ENCODE data around the gene MYL11.

Gene MYL11

DNA sequence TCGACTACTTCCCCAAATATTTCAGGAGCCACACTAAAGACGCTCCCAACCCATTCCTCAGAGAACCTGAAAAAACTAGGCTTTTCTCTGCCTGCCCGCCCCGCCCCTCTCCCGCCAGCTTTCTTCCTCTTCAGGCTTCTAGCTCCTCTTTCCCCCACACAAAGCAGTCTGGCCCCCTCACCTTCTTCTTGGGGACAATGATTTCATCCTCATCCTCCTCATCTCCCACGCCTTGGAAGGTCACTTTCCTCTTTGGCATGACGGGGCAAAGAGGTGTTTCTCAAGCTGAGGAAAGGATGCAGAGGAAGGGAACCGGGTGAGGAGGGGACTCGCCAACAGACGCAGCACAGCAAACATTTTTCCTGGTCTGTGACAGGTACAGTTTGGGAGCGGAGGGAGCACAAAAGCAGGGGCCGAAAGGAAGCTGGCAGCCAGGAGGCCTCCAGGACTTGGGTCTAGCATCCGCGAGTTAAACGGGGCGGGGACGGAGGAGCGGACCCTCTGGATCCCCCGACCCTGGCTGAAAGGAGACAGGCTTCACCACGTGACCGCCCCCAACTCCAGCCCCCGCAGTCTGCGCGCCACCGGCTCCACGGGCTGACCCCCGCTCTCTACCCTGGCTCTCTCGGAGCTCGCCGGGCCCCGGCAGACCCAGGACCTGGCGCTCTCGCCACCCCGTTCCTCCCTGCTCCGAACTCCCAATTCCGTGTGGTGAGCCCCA, 20.0 kb upstream of the MYL11 start:
- Mint-ChIP-seq H3K36me3 (ENCODE audit: low read depth) (peaks cover 45% of the 10 kb centered on the region), H3K27me3 (ENCODE audit: low read depth) (no peaks in the 10 kb centered on the region), H3K4me3 (peak overlapping the region; percentile 91 to 96 (median 94)), H3K4me1 (peaks cover 27% of the 10 kb centered on the region), H3K9me3 (no peaks in the 10 kb centered on the region), H3K27ac (peak overlapping the region; percentile 97 to 100 (median 99))
- TF ChIP-seq, protein P1, sequence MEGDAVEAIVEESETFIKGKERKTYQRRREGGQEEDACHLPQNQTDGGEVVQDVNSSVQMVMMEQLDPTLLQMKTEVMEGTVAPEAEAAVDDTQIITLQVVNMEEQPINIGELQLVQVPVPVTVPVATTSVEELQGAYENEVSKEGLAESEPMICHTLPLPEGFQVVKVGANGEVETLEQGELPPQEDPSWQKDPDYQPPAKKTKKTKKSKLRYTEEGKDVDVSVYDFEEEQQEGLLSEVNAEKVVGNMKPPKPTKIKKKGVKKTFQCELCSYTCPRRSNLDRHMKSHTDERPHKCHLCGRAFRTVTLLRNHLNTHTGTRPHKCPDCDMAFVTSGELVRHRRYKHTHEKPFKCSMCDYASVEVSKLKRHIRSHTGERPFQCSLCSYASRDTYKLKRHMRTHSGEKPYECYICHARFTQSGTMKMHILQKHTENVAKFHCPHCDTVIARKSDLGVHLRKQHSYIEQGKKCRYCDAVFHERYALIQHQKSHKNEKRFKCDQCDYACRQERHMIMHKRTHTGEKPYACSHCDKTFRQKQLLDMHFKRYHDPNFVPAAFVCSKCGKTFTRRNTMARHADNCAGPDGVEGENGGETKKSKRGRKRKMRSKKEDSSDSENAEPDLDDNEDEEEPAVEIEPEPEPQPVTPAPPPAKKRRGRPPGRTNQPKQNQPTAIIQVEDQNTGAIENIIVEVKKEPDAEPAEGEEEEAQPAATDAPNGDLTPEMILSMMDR (IDR thresholded peaks at IDR 0.05; ENCODE audit: unreplicated experiment in 3 of 3) = no peak

DNA sequence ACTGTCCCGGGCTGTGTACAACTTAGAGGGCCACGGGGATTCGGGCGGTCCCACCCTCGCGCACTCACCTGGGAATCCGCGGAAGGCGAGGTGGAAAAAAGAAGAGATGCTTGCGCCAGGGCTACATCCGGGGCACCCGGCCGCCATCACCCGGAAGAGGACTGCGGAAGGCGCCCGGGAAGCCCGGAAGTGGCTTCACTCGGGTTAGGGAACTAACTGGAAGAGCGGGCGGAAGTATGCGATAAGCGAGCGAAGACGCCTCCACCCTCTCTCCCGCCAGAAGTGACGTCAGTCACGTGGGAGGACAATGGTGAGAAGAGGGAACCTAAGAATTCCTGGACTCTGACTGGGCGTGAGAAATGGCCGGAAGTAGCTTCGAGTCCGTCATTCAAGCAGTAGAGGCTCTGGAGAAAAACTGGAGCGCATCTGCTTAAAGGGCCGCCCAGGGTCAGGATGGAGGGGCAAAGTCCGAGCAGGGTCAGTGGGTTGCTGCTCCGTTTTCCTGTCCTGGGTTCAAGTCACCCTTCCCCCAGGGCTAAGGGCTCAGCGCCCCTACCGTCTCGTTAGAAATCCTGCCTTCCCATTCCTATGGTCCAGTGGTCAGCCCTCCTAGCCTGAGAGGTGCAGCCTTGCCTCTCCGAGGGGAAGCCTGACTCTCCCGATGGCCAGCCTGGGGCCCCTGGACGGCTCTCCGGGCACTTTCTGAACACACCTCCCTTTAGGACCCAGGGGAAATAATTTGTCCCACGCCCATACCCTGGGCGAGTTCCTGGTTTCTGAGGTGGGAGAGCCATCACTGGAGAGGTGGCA, 19.3 kb upstream of the MYL11 start, which contains the start of gene CD2BP2:
Gene CD2BP2, minus strand, starts transcription at position 165 of the 810 bp plus-strand sequence. CDS start 627 bp downstream, outside the sequence.
- peaks cover 25% of the 10 kb centered on the region for H3K4me1 Mint-ChIP-seq
- H3K27me3 Mint-ChIP-seq (ENCODE audit: low read depth) = no peaks in the 10 kb centered on the region
- no peaks in the 10 kb centered on the region for H3K9me3 Mint-ChIP-seq
- peak within 1 kb of the TSS; percentile 91 to 96 (median 94) for H3K4me3 Mint-ChIP-seq
- H3K36me3 Mint-ChIP-seq (ENCODE audit: low read depth) = peaks cover 42% of the 10 kb centered on the region
- peak within 1 kb of the TSS; percentile 97 to 100 (median 99) for H3K27ac Mint-ChIP-seq
- TF ChIP-seq, protein P1 (IDR thresholded peaks at IDR 0.05; ENCODE audit: unreplicated experiment in 3 of 3) = no peak

DNA sequence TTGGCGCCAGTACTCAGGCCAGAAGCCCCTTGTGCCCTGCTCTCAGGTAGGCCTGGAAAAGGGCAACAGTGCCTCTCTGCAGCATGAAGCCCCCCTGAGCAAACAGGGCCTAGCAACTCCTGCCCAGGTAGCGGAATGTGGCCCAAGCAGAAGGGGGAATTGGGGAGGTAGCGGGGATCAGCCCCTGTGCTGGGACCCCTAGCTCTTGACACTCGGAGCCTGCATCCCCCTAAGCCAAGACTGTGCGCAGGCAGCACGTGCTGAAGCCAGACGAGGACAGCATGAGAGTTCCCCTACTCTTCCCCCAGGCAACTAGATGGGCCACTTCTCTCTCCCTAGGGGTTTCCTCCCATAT, 18.7 kb upstream of the MYL11 start:
- H3K36me3 Mint-ChIP-seq (ENCODE audit: low read depth) = peaks cover 44% of the 10 kb centered on the region
- TF ChIP-seq, protein P1 (IDR thresholded peaks at IDR 0.05; ENCODE audit: unreplicated experiment in 3 of 3) = no peak
- no peaks in the 10 kb centered on the region for H3K27me3 Mint-ChIP-seq (ENCODE audit: low read depth)
- peaks cover 22% of the 10 kb centered on the region for H3K4me1 Mint-ChIP-seq
- H3K27ac Mint-ChIP-seq = peak overlapping the region; percentile 97 to 100 (median 99)
- H3K4me3 Mint-ChIP-seq = peak overlapping the region; percentile 91 to 96 (median 94)
- H3K9me3 Mint-ChIP-seq = no peaks in the 10 kb centered on the region

DNA sequence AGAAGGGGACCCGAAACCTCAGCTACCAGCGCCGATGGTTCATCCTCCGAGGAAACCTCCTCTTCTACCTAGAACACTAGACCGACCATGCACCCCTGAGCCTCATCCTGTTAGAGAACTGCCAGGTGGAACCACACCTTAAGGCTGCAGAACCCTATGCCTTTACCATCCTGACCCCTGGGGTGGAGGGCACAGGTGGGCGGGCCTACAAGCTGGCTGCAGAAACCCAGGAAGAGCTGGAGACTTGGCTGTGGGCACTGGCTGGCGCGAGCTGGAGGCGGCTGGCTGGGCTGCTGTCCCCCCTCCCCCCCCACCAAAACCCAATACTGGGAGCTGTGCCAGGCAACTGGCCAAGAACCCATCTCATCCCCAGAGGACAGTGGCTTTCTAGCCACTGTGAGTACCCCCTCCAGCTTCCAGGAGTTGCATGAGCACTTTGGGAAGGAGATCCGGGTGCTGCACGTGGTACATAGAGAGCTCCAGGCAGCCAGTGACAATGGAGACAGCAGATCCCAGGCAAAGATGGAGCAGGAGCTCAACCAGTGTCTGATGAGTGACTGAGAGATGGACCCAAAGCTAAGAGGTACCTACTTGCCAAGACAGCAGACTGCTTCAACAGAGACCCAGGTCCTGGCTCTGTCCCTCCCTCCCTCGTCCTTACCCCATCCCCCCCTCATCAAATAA, 18.1 kb upstream of the MYL11 start:
- Mint-ChIP-seq H3K4me3 (peak overlapping the region; percentile 91 to 96 (median 94)), H3K9me3 (no peaks in the 10 kb centered on the region), H3K4me1 (peaks cover 22% of the 10 kb centered on the region), H3K36me3 (ENCODE audit: low read depth) (peaks cover 42% of the 10 kb centered on the region), H3K27me3 (ENCODE audit: low read depth) (no peaks in the 10 kb centered on the region), H3K27ac (peak overlapping the region; percentile 97 to 100 (median 99))
- TF ChIP-seq, protein P1 (IDR thresholded peaks at IDR 0.05; ENCODE audit: unreplicated experiment in 3 of 3) = no peak

DNA sequence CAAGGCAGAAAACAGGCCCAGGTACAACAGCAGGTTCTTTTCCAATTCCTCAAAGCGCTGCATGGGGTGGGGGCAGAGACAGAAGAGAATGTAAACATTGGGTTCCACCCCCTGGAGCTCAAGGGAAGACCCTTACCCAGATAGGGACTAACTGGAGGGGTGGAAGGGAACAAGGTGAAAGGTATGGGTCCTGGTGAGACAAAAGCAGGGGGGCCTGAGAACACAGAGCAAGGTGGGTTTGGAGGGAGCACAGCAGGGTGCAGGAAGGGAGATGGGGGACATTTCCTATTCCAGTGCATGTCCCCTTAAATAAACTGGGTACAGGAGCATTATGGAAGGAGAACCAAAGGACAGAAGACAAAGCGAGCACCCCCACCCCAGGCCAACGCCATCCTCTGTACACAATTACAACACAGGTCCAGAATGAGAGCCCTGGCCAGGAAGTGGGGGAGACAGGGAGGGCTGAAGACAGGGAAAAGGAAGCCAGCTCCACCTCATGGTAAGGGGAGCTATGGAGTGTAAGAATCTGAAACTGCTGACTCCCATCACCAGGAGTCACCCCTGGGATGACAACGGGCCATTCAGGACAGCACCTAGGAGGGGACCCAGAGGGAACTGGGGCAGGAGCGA, 17.4 kb upstream of the MYL11 start:
- Mint-ChIP-seq H3K36me3 (ENCODE audit: low read depth) (peaks cover 39% of the 10 kb centered on the region), H3K4me1 (peaks cover 20% of the 10 kb centered on the region), H3K4me3 (peak overlapping the region in 1 of 3 experiments; percentile 23), H3K9me3 (no peaks in the 10 kb centered on the region), H3K27ac (peak overlapping the region in 2 of 3 experiments; percentile 64 to 97), H3K27me3 (ENCODE audit: low read depth) (no peaks in the 10 kb centered on the region)
- TF ChIP-seq, protein P1 (IDR thresholded peaks at IDR 0.05; ENCODE audit: unreplicated experiment in 3 of 3) = no peak

Measured in nephron (organoid).